Neuronal stem cell (in vitro differentiated cells): ENCODE results near the gene SFMBT2.

Experiments used
- DNase-seq: peaks from one replicate; pipeline ENCODE4 v3.0.0-alpha.2; 2013; ENCODE audit warnings: low spot score
- H2AFZ ChIP-seq: one replicate; pipeline ENCODE4 v1.6.1; 2013; ENCODE audit warnings: mild to moderate bottlenecking, low read length, inconsistent platforms
- H2AK5ac ChIP-seq: 2 replicates; pipeline ENCODE4 v1.6.1; 2013; ENCODE audit warnings: low read depth, mild to moderate bottlenecking, inconsistent platforms, low read length, moderate library complexity, mixed read lengths
- H2BK120ac ChIP-seq: 2 replicates; pipeline ENCODE4 v1.6.1; 2013; ENCODE audit warnings: low read depth, mild to moderate bottlenecking, inconsistent platforms, low read length, moderate library complexity, mixed read lengths
- H2BK12ac ChIP-seq: one replicate; pipeline ENCODE4 v1.6.1; 2013; ENCODE audit warnings: low read length, inconsistent platforms
- H2BK15ac ChIP-seq: 2 replicates; pipeline ENCODE4 v1.6.1; 2013; ENCODE audit warnings: mild to moderate bottlenecking, low read length, inconsistent platforms, mixed read lengths
- H2BK5ac ChIP-seq: one replicate; pipeline ENCODE4 v1.6.1; 2013; ENCODE audit warnings: inconsistent platforms, mild to moderate bottlenecking, low read length, moderate library complexity
- H3K14ac ChIP-seq: one replicate; pipeline ENCODE4 v1.6.1; 2013; ENCODE audit warnings: low read length, inconsistent platforms
- H3K18ac ChIP-seq: 2 replicates; pipeline ENCODE4 v1.6.1; 2013; ENCODE audit warnings: low read length, inconsistent platforms
- H3K23ac ChIP-seq: 2 replicates; pipeline ENCODE4 v1.6.1; 2013; ENCODE audit warnings: low read depth, mild to moderate bottlenecking, mixed read lengths, low read length, inconsistent platforms; ENCODE audit not compliant: poor library complexity
- H3K27ac ChIP-seq: replicated peaks from 3 replicates; pipeline ENCODE4 v1.5.1; 2013; ENCODE audit warnings: low read length, inconsistent platforms
- H3K27me3 ChIP-seq, 3 experiments: 2 replicates each; pipeline ENCODE4 v1.6.1; 2013; ENCODE audit warnings: low read length in 3 of 3, mild to moderate bottlenecking in 2 of 3, inconsistent platforms in 1 of 3, low read depth in 1 of 3, mixed read lengths in 1 of 3, moderate library complexity in 1 of 3; ENCODE audit not compliant: control insufficient read depth in 3 of 3, insufficient read depth in 3 of 3
- H3K36me3 ChIP-seq, 2 donors: replicated peaks in 1 of 2; 2 replicates each; pipeline ENCODE4 v1.6.1; 2013; ENCODE audit warnings: low read length in 2 of 2; ENCODE audit not compliant: control insufficient read depth in 2 of 2, insufficient read depth in 2 of 2
- H3K4ac ChIP-seq: 2 replicates; pipeline ENCODE4 v1.6.1; 2013; ENCODE audit warnings: inconsistent platforms, mild to moderate bottlenecking, low read length, moderate library complexity
- H3K4me1 ChIP-seq, 2 donors: 1 replicate in 1 of 2; 2 replicates in 1 of 2; pipeline ENCODE4 v1.6.1; 2013; ENCODE audit warnings: low read length in 2 of 2, low read depth in 1 of 2; ENCODE audit not compliant: control insufficient read depth in 2 of 2, insufficient read depth in 1 of 2
- H3K4me2 ChIP-seq: one replicate; pipeline ENCODE4 v1.6.1; 2013; ENCODE audit warnings: mild to moderate bottlenecking, low read length, inconsistent platforms; ENCODE audit not compliant: insufficient read depth, poor library complexity, severe bottlenecking
- H3K4me3 ChIP-seq, 2 donors: 2 replicates each; pipeline ENCODE4 v1.5.1; 2013; ENCODE audit warnings: low read length in 2 of 2, mild to moderate bottlenecking in 2 of 2, inconsistent platforms in 1 of 2, moderate library complexity in 1 of 2
- H3K79me1 ChIP-seq: one replicate; pipeline ENCODE4 v1.6.1; 2013; ENCODE audit warnings: low read depth, mild to moderate bottlenecking, inconsistent platforms, low read length, moderate library complexity
- H3K9ac ChIP-seq: one replicate; pipeline ENCODE4 v1.6.1; 2013; ENCODE audit warnings: mild to moderate bottlenecking, low read depth, low read length, inconsistent platforms; ENCODE audit not compliant: poor library complexity
- H3K9me3 ChIP-seq, 2 donors: replicated peaks in 1 of 2; 2 replicates each; pipeline versions ENCODE3 to v1.6.1; 2013; ENCODE audit warnings: low read length in 2 of 2, mild to moderate bottlenecking in 2 of 2, inconsistent platforms in 1 of 2, low read depth in 1 of 2, mixed read lengths in 1 of 2, moderate library complexity in 1 of 2; ENCODE audit not compliant: control insufficient read depth in 2 of 2, insufficient read depth in 1 of 2
- H4K8ac ChIP-seq: one replicate; pipeline ENCODE4 v1.6.1; 2013; ENCODE audit warnings: low read depth, mild to moderate bottlenecking, inconsistent platforms, low read length, moderate library complexity
- H4K91ac ChIP-seq: one replicate; pipeline ENCODE4 v1.6.1; 2013; ENCODE audit warnings: low read length, low read depth, mild to moderate bottlenecking, inconsistent platforms; ENCODE audit not compliant: poor library complexity
- WGBS, 2 donors: extraction: QIAGEN DNeasy Blood & Tissue Kit; methylation state at CpG; one replicate each; pipeline ENCODE4 v1.1.7; 2013; ENCODE audit warnings: missing lambda C conversion rate in 2 of 2, mixed read lengths in 1 of 2; ENCODE audit not compliant: insufficient read length in 2 of 2, insufficient replicate concordance in 1 of 2; ENCODE audit errors: extremely low coverage in 2 of 2; 5-methylcytosine and 5-hydroxymethylcytosine counted together

The SFMBT2 gene

GRCh38 chr10:7435674-7436073, 24.8 kb upstream of the SFMBT2 start:
- H3K4me3 ChIP-seq, result no peak overlapping the region
- no peak overlapping the region for H2BK120ac ChIP-seq
- no peak overlapping the region for H3K18ac ChIP-seq
- no peaks in the 10 kb centered on the region for H3K36me3 ChIP-seq
- peaks cover 0 to 7% of the 10 kb centered on the region in 2 donors for H3K4me1 ChIP-seq
- H2BK12ac ChIP-seq, result no peak overlapping the region
- no peak for DNase-seq
- no peaks in the 10 kb centered on the region for H3K27me3 ChIP-seq
- H3K27ac ChIP-seq, result no peak overlapping the region
- H3K4me2 ChIP-seq, result no peak overlapping the region
- H2AFZ ChIP-seq, result no peak overlapping the region
- H4K91ac ChIP-seq, result no peak overlapping the region
- no peak overlapping the region for H3K4ac ChIP-seq
- no peaks in the 10 kb centered on the region for H3K9me3 ChIP-seq
- H4K8ac ChIP-seq, result no peak overlapping the region
- WGBS, 2 donors, result no CpG with 5 or more reads among the region's 2 CpGs
- no peak overlapping the region for H2BK5ac ChIP-seq
- H3K79me1 ChIP-seq, result no peaks in the 10 kb centered on the region
- no peak overlapping the region for H3K9ac ChIP-seq
- H3K23ac ChIP-seq, result no peak overlapping the region
- no peak overlapping the region for H2BK15ac ChIP-seq
- H2AK5ac ChIP-seq, result no peak overlapping the region
- H3K14ac ChIP-seq, result no peak overlapping the region

DNA sequence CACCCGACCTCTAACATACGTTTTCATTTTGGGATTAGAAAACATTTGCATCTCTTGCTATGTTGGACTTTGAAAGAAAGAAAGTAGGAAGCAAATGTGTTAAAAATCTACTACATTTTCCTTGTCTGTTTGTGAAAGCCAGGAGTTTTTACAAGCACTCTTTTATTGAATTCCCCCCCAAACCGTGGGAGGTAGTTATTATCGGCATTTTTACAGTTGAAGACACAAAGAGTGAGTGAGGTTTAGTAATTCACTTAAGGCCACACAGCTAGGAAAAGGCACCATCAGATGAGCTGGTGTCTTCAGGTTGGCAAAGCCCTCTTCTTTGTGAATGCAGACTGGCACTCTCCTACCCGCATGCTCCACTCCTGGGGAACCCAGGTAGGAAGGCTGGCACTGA, 23.5 kb upstream of the SFMBT2 start:
- Histone ChIP-seq H3K79me1 (no peaks in the 10 kb centered on the region), H3K4me2 (no peak overlapping the region), H2AK5ac (no peak overlapping the region), H3K18ac (no peak overlapping the region), H3K9ac (no peak overlapping the region), H3K23ac (no peak overlapping the region), H4K8ac (no peak overlapping the region), H3K27me3 (no peaks in the 10 kb centered on the region), H3K27ac (no peak overlapping the region), H4K91ac (no peak overlapping the region), H3K14ac (no peak overlapping the region), H2BK5ac (no peak overlapping the region), H3K4me3 (no peak overlapping the region), H2BK15ac (no peak overlapping the region), H2AFZ (no peak overlapping the region), H3K36me3 (no peaks in the 10 kb centered on the region), H3K9me3 (no peaks in the 10 kb centered on the region), H2BK120ac (no peak overlapping the region), H3K4ac (no peak overlapping the region), H2BK12ac (no peak overlapping the region), H3K4me1 (peaks cover 0 to 7% of the 10 kb centered on the region in 2 donors)
- no peak for DNase-seq
- no CpG with 5 or more reads among the region's 5 CpGs for WGBS, 2 donors

DNA sequence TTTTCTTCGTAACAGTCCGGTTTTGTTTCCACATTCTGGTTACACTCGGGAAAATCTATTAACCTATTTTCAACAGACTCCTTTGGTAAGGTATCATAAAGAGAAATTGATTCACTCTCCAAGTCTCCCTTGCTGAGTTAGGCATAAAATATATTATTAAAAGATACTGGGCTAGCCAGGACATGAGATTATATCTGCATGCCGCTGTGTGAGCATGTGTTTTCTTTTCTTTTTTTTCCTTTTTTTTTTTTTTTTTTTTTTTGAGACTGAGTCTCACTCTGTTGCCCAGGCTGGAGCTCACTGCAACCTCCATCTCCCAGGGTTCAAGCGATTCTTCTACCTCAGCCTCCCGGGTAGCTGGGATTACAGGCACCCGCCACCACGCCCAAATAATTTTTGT, 23.0 kb upstream of the SFMBT2 start:
- Histone ChIP-seq H2BK120ac (no peak overlapping the region), H3K27ac (no peak overlapping the region), H2AFZ (peak overlapping the region; percentile 85), H3K36me3 (no peaks in the 10 kb centered on the region), H3K4ac (no peak overlapping the region), H3K4me2 (no peak overlapping the region), H3K14ac (no peak overlapping the region), H3K79me1 (no peaks in the 10 kb centered on the region), H3K27me3 (no peaks in the 10 kb centered on the region), H4K91ac (no peak overlapping the region), H3K18ac (no peak overlapping the region), H4K8ac (no peak overlapping the region), H3K23ac (no peak overlapping the region), H3K9me3 (no peaks in the 10 kb centered on the region), H2BK5ac (no peak overlapping the region), H2BK12ac (no peak overlapping the region), H2BK15ac (no peak overlapping the region), H3K4me1 (peaks cover 0 to 7% of the 10 kb centered on the region in 2 donors), H3K4me3 (no peak overlapping the region), H2AK5ac (no peak overlapping the region), H3K9ac (no peak overlapping the region)
- WGBS, 2 donors, result no CpG with 5 or more reads among the region's 8 CpGs
- no peak for DNase-seq

DNA sequence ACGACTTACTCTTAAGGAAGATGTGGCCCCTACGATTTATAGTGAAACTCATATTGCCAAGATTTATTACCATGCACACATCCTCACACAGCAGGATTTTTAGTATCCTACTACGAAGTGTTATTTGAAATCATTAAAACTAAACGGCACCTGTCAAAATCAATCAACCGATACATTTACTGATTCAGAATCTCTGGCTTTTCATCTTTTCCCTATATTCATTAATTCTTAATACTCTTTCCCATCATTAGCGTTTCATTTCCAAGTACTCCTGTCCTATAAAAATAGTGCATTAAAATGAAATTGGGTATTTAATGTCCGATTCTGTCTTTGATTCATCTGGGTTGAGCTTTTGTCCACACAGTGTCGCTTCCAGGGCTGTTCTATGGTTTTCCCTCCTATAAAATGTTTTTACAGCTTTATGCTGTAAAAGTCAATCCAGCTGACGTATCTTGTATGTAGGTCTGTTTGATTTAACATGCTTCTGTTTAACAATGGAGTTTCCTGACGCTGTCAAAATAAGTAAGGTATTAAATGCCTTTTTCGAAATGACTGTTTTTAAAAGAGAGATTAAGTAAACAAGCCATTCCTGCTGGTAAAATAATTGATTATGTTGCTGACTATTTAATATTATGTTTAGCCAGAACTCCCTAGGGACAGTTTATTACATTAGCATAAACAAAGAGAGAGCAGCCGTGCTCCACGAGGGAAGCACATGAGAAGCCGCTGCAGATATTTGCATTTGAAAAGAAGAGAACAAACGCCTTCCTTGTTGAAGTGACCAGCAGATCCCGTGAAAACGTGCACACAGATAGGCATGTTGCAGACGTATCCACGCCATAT, 22.3 kb upstream of the SFMBT2 start:
- H2BK120ac ChIP-seq, result no peak overlapping the region
- 100% methylated on average over 1 of the region's 19 CpGs; no CpG with 5 or more reads in 1 of the 2 donors for WGBS, 2 donors
- no peak overlapping the region for H3K4me2 ChIP-seq
- no peaks in the 10 kb centered on the region for H3K36me3 ChIP-seq
- H3K18ac ChIP-seq, result no peak overlapping the region
- no peak overlapping the region for H3K23ac ChIP-seq
- H3K4me3 ChIP-seq, result no peak overlapping the region
- H3K14ac ChIP-seq, result no peak overlapping the region
- no peak overlapping the region for H4K91ac ChIP-seq
- H3K4ac ChIP-seq, result no peak overlapping the region
- DNase-seq, result no peak
- H2BK5ac ChIP-seq, result no peak overlapping the region
- no peaks in the 10 kb centered on the region for H3K9me3 ChIP-seq
- H4K8ac ChIP-seq, result no peak overlapping the region
- H2BK15ac ChIP-seq, result no peak overlapping the region
- no peak overlapping the region for H2BK12ac ChIP-seq
- no peaks in the 10 kb centered on the region for H3K27me3 ChIP-seq
- no peak overlapping the region for H3K9ac ChIP-seq
- H3K79me1 ChIP-seq, result no peaks in the 10 kb centered on the region
- H3K4me1 ChIP-seq, result peaks cover 0 to 7% of the 10 kb centered on the region in 2 donors
- no peak overlapping the region for H2AK5ac ChIP-seq
- H2AFZ ChIP-seq, result peak overlapping the region; percentile 85
- no peak overlapping the region for H3K27ac ChIP-seq
